Body of pancreas (tissue), 4 donors: ENCODE results near the gene TEX9. TPM values are rescaled to one million over a fixed set of nuclear protein-coding genes. Genes with fewer than 3 reads are reported as not detected.
"Not testable (repeated sequence)": the region's sequence is repeated elsewhere in the genome, so short reads cannot be mapped to it uniquely, and the experiment has no call there.

Experiments used
- ATAC-seq: fragments of 150-250 bp; one replicate; pipeline ENCODE4 v1.9.1; 2016
- DNase-seq, 4 donors: peaks; one replicate each; pipeline ENCODE4 v3.0.0-alpha.2; 2019
- H3K27ac ChIP-seq, 4 donors: fragments of 200-600 bp; sonication (generic); 1 replicate in 3 of 4; 2 replicates in 1 of 4; pipeline versions ENCODE4 v1.5.1 to v1.6.1; 2016 to 2019; ENCODE audit warnings: mild to moderate bottlenecking in 1 of 4, mixed read lengths in 1 of 4, moderate library complexity in 1 of 4
- H3K27me3 ChIP-seq, 2 donors: fragments of 200-600 bp; sonication (generic); one replicate each; pipeline ENCODE4 v1.6.0; 2016; ENCODE audit warnings: mild to moderate bottlenecking in 1 of 2
- H3K36me3 ChIP-seq, 2 donors: fragments of 200-600 bp; sonication (generic); replicated peaks in 1 of 2; 2 replicates each; pipeline ENCODE4 v1.5.1; 2016; ENCODE audit warnings: low read depth in 2 of 2; ENCODE audit not compliant: insufficient read depth in 1 of 2
- H3K4me1 ChIP-seq: fragments of 200-600 bp; sonication (generic); one replicate; pipeline ENCODE4 v1.6.0; 2016
- H3K4me3 ChIP-seq, 2 donors: fragments of 200-600 bp; sonication (generic); 1 replicate in 1 of 2; 2 replicates in 1 of 2; pipeline ENCODE4 v1.5.1; 2016 to 2019
- H3K9me3 ChIP-seq, 3 donors: fragments of 200-600 bp; sonication (generic); 1 replicate in 2 of 3; 2 replicates in 1 of 3; pipeline ENCODE4 v1.5.1; 2016
- POLR2A ChIP-seq, 3 donors: fragments of 450-650 bp; IDR thresholded peaks; one replicate each; pipeline ENCODE4 v1.6.1; 2016; ENCODE audit warnings: antibody characterized with exemption in 3 of 3, mild to moderate bottlenecking in 2 of 3
- WGBS, 2 donors: methylation state at CpG; one replicate each; pipeline ENCODE4 v1.1.5; 2017; 5-methylcytosine and 5-hydroxymethylcytosine counted together
- intact Hi-C: fragments of 100-400 bp; cut with DNase I; formaldehyde crosslinking; loops from one replicate; pipeline ENCODE4 v1.15.1; 2023
- total RNA-seq, 2 donors: library from RNA; depleted of rRNA; stranded (reverse); fragments of >200 nt; gene quantifications; one replicate each; pipeline ENCODE4 v1.1.0, GENCODE V29; 2016
- TF ChIP-seq, protein P1 (sequence below), 7 experiments: fragments of 450-650 bp in 4 of 7; fragments of 200-600 bp in 3 of 7; sonication (generic) in 3 of 7; IDR thresholded peaks; one replicate each; pipeline ENCODE4 v1.5.1; 2016 to 2019; ENCODE audit warnings: antibody characterized with exemption in 7 of 7

The TEX9 gene
- total RNA-seq, 2 donors from 2014 or later: 7.5 to 7.9 TPM

DNA sequence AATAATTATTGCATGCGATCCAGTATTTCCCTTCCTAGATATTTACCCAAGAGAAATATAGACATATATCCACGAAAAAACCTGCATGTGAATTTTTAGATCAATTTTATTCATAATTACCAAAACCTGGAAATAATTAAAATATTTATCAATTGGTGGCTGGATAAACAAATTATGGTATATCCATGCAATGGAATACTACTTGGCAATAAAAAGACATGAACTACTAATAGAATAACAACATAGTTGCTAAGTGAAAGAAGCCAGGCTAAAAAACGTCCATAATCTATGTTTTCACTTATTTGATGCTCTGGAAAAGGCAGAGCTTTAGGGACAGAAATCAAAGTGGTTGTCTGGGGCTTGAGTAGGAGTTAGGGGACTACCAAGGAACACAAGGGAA, 20.7 kb downstream of the TEX9 start:
- intact Hi-C loops: no loop called here
- H3K27ac ChIP-seq: no peak overlapping the region
- DNase-seq (no peak), ATAC-seq (no peak)
- WGBS, 2 donors: 70 to 79% methylated on average over 3 of the region's 3 CpGs
- H3K27me3 ChIP-seq: no peaks in the 10 kb centered on the region
- no peaks in the 10 kb centered on the region for H3K4me1 ChIP-seq
- no peaks in the 10 kb centered on the region for H3K36me3 ChIP-seq
- H3K9me3 ChIP-seq: no peaks in the 10 kb centered on the region
- H3K4me3 ChIP-seq: no peak overlapping the region
- TF ChIP-seq, protein P1, sequence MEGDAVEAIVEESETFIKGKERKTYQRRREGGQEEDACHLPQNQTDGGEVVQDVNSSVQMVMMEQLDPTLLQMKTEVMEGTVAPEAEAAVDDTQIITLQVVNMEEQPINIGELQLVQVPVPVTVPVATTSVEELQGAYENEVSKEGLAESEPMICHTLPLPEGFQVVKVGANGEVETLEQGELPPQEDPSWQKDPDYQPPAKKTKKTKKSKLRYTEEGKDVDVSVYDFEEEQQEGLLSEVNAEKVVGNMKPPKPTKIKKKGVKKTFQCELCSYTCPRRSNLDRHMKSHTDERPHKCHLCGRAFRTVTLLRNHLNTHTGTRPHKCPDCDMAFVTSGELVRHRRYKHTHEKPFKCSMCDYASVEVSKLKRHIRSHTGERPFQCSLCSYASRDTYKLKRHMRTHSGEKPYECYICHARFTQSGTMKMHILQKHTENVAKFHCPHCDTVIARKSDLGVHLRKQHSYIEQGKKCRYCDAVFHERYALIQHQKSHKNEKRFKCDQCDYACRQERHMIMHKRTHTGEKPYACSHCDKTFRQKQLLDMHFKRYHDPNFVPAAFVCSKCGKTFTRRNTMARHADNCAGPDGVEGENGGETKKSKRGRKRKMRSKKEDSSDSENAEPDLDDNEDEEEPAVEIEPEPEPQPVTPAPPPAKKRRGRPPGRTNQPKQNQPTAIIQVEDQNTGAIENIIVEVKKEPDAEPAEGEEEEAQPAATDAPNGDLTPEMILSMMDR (IDR thresholded peaks at IDR 0.05): no peak
- TF ChIP-seq POLR2A (IDR thresholded peaks at IDR 0.05): no peak

- no peaks in the 10 kb centered on the region for H3K9me3 ChIP-seq
- DNase-seq (no peak), ATAC-seq (no peak)
- H3K27ac ChIP-seq: no peak overlapping the region
- no peak overlapping the region for H3K4me3 ChIP-seq
- no peaks in the 10 kb centered on the region for H3K27me3 ChIP-seq
- intact Hi-C loops: no loop called here
- no peaks in the 10 kb centered on the region for H3K36me3 ChIP-seq
- H3K4me1 ChIP-seq: no peaks in the 10 kb centered on the region
- no peak for TF ChIP-seq POLR2A (IDR thresholded peaks at IDR 0.05)
- TF ChIP-seq, protein P1 (IDR thresholded peaks at IDR 0.05): no peak
- 87 to 98% methylated on average over 2 of the region's 2 CpGs for WGBS, 2 donors
These were observed 25.6 kb downstream of the TEX9 start for GRCh38 chr15:56390739-56391267.

GRCh38 chr15:56393277-56393676, 28.1 kb downstream of the TEX9 start:
- Histone ChIP-seq H3K27me3 (no peaks in the 10 kb centered on the region), H3K9me3 (no peaks in the 10 kb centered on the region), H3K36me3 (no peaks in the 10 kb centered on the region), H3K27ac (no peak overlapping the region), H3K4me1 (no peaks in the 10 kb centered on the region), H3K4me3 (no peak overlapping the region)
- no peak for DNase-seq
- intact Hi-C loops: no loop called here
- TF ChIP-seq, protein P1 (IDR thresholded peaks at IDR 0.05): no peak
- TF ChIP-seq POLR2A (IDR thresholded peaks at IDR 0.05): no peak
- ATAC-seq: no peak
- 93 to 94% methylated on average over 1 of the region's 1 CpG for WGBS, 2 donors

DNA sequence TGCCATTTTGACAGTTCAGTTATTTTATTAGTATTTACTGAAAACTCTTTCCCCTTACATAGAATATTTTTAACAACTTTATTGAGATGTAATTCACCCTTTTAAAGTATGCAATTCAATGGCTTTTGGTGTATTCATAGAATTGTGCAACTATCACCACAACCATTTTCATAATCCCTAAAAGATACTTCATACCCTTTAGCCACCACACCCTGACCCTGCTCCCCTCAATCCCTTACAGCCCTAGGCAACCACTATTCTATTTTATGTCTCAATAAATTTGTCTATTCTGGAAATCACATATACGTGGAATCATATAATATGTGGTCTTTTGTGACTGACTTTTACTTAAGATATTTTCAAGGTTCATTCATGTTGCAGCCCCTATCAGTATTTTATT, 29.7 kb downstream of the TEX9 start:
- TF ChIP-seq POLR2A (IDR thresholded peaks at IDR 0.05): no peak
- TF ChIP-seq, protein P1 (IDR thresholded peaks at IDR 0.05): no peak
- no peak for DNase-seq
- intact Hi-C loops: no loop called here
- no peak for ATAC-seq
- no peaks in the 10 kb centered on the region for H3K9me3 ChIP-seq
- H3K4me1 ChIP-seq: no peaks in the 10 kb centered on the region
- H3K36me3 ChIP-seq: no peaks in the 10 kb centered on the region
- H3K4me3 ChIP-seq: no peak overlapping the region
- WGBS, 2 donors: 88 to 96% methylated on average over 1 of the region's 1 CpG
- no peaks in the 10 kb centered on the region for H3K27me3 ChIP-seq
- no peak overlapping the region for H3K27ac ChIP-seq

- H3K4me3 ChIP-seq, DNase-seq, H3K36me3 ChIP-seq, H3K27ac ChIP-seq, H3K9me3 ChIP-seq, ATAC-seq, H3K27me3 ChIP-seq, H3K4me1 ChIP-seq, intact Hi-C loops: not testable (repeated sequence)
- WGBS, 2 donors: 93 to 100% methylated on average over 3 of the region's 3 CpGs
These were observed 32.1 kb downstream of the TEX9 start for GRCh38 chr15:56397325-56397724.

GRCh38 chr15:56399209-56399608, 34.0 kb downstream of the TEX9 start:
- H3K36me3 ChIP-seq, ATAC-seq, H3K27ac ChIP-seq, DNase-seq, H3K27me3 ChIP-seq, H3K4me3 ChIP-seq, H3K4me1 ChIP-seq, intact Hi-C loops, H3K9me3 ChIP-seq: not testable (repeated sequence)
- 93 to 100% methylated on average over 1 to 11 of the region's 11 CpGs for WGBS, 2 donors
